Measurements from ENCODE around the gene FRAS1. TPM values are rescaled to one million over a fixed set of nuclear protein-coding genes. Genes with fewer than 3 reads are reported as not detected.

FRAS1 gene
- total and polyA plus RNA-seq, 2 of the 8 experiments (the other 6 are each of a cell fraction or from before 2014, with no cell fraction given): 38.5 to 109 TPM

DNA sequence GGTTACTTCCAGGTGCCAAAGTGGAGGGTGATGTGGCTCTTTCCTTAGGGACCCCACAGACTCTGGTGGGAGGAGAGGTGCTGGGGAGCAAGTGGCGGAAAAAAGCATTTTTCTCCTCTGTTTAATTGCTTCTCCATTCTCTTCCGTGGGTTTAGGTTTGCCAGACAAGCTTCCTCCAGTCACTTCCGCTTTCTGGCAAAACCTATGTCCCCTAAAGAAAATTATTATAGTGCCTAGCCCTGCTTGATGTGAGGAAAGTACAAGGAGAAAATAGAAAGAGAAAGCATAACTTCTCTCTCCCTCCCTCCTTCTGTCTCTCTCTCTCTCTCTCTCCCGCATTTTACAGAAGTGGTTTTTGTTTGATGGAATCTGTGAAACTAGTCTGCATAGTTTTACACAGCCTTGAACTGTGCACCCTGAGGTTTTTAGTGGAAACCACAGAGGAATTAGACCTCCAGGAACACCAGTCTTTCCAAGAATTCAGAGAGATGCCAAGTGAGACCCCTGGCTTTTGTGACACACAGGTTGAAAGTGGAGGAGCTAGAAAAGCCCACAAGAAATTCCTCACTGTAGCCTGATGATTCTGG lies 263.3 kb downstream of the FRAS1 start (continued):
- no peak for TF ChIP-seq ASH2L (IDR thresholded peaks at IDR 0.05; ENCODE audit: low read length)
- TF ChIP-seq TEAD4 (IDR thresholded peaks at IDR 0.05; ENCODE audit: low read depth, low read length): no peak
- TF ChIP-seq MAFK (IDR thresholded peaks at IDR 0.05; ENCODE audit: low read depth, low read length): no peak
- TF ChIP-seq SP4 (IDR thresholded peaks at IDR 0.05; ENCODE audit: low read length): no peak
- TF ChIP-seq ZNF274 (IDR thresholded peaks at IDR 0.05; ENCODE audit: borderline replicate concordance, extremely low read depth, low read length): no peak
- no peak for TF ChIP-seq CTCF (IDR thresholded peaks at IDR 0.05; ENCODE audit: control extremely low read depth in 1 of 3, insufficient read depth in 1 of 3, low read depth in 1 of 3, low read length in 3 of 3)
- TF ChIP-seq TAF7 (optimal IDR thresholded peaks at IDR 0.05; ENCODE audit: borderline replicate concordance, low read depth, low read length): no peak

All from H1 (cell line).